Activated T-cell treated with anti-CD3 and anti-CD28 coated beads, Interleukin-2, amount 50 U/mL, for 72 hours (primary cell): ENCODE data around the gene COL15A1. TPM values are rescaled to one million over a fixed set of nuclear protein-coding genes. Genes with fewer than 3 reads are reported as not detected.

ENCODE experiments used
- ATAC-seq, 2 donors: fragments of 150-1000 bp; cut with Tn5 transposase; replicated peaks in 1 of 2; 2 replicates each; pipeline ENCODE4 v1.10.0; 2021; ENCODE audit warnings: moderate library complexity in 2 of 2, mild to moderate bottlenecking in 1 of 2
- DNase-seq, 2 donors: peaks; one replicate each; pipeline ENCODE4 v3.0.0; 2021 to 2022; ENCODE audit warnings: mixed read lengths in 1 of 2
- H3K27ac Mint-ChIP-seq: one replicate; pipeline ENCODE4 v1.8.0; 2022; ENCODE audit warnings: mild to moderate bottlenecking, moderate library complexity, mixed read lengths
- H3K27me3 Mint-ChIP-seq: one replicate; pipeline ENCODE4 v1.8.0; 2022; ENCODE audit warnings: low read depth, mixed read lengths
- H3K36me3 Mint-ChIP-seq, 2 donors: one replicate each; pipeline ENCODE4 v1.8.0; 2022; ENCODE audit warnings: mixed read lengths in 2 of 2, mild to moderate bottlenecking in 1 of 2; ENCODE audit not compliant: insufficient read depth in 2 of 2
- H3K4me1 Mint-ChIP-seq: one replicate; pipeline ENCODE4 v1.8.0; 2022; ENCODE audit warnings: low read depth, mixed read lengths
- H3K4me3 Mint-ChIP-seq, 2 donors: one replicate each; pipeline ENCODE4 v1.8.0; 2022; ENCODE audit warnings: mild to moderate bottlenecking in 2 of 2, mixed read lengths in 2 of 2, moderate library complexity in 2 of 2
- H3K9me3 Mint-ChIP-seq, 2 donors: one replicate each; pipeline ENCODE4 v1.8.0; 2022; ENCODE audit warnings: mixed read lengths in 2 of 2
- total RNA-seq, 2 donors: library from RNA; stranded (reverse); gene quantifications; one replicate each; pipeline ENCODE4 v1.2.3, GENCODE V29; 2022

COL15A1 gene
- total RNA-seq, 2 donors from 2014 or later: 0.19 to 0.30 TPM

GRCh38 chr9:98958271-98958984 lies 14.7 kb downstream of the COL15A1 start:
- Mint-ChIP-seq H3K36me3 (peaks cover 0 to 3% of the 10 kb centered on the region in 2 donors), H3K27me3 (peaks cover 23% of the 10 kb centered on the region), H3K27ac (no peak overlapping the region), H3K4me1 (no peaks in the 10 kb centered on the region), H3K4me3 (no peak overlapping the region), H3K9me3 (peaks cover 0 to 3% of the 10 kb centered on the region in 2 donors)
- DNase-seq: no peak
- ATAC-seq: no peak

GRCh38 chr9:98960409-98960808 lies 16.7 kb downstream of the COL15A1 start:
- H3K36me3 Mint-ChIP-seq: peaks cover 0 to 3% of the 10 kb centered on the region in 2 donors
- peaks cover 20% of the 10 kb centered on the region for H3K27me3 Mint-ChIP-seq
- DNase-seq (no peak), ATAC-seq (no peak)
- H3K4me3 Mint-ChIP-seq: no peak overlapping the region
- H3K9me3 Mint-ChIP-seq: peaks cover 0 to 3% of the 10 kb centered on the region in 2 donors
- no peaks in the 10 kb centered on the region for H3K4me1 Mint-ChIP-seq
- H3K27ac Mint-ChIP-seq: no peak overlapping the region

DNA sequence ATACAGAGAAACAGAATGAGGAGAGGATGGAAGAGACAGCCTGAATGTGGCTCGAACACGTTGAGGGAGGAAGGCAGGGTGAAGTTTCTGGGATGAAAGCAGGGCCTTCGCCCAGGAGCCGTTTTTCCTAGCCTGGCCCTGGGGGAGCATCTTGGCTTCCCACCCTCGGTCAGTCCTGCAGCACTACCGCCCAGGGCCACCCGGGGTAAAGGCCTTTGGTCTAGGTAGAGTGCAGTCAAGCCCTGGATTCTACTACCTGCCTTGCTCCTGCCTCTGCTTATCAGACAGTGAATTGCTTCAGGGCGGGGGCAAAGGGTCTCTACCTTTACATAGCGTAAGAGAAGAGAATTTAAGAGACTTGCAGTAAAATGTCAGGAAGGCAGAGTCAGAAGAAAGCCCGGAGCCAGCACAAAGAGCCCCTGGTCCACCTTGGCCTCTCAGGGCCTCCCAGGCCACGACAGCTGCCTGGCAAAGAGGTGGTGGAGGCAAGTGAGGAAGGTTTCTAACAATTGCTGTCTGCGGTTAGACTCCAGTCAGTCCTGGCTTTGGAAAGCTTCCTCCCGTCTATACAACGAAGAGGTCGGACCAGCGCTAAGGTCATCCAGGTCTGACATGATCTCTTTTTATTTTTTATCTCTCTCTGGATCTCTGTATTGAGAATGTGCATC lies 17.9 kb downstream of the COL15A1 start:
- Mint-ChIP-seq H3K4me1 (no peaks in the 10 kb centered on the region), H3K36me3 (peaks cover 0 to 3% of the 10 kb centered on the region in 2 donors), H3K9me3 (peaks cover 0 to 3% of the 10 kb centered on the region in 2 donors), H3K27me3 (peaks cover 17% of the 10 kb centered on the region), H3K4me3 (no peak overlapping the region), H3K27ac (no peak overlapping the region)
- ATAC-seq (no peak), DNase-seq (no peak)

DNA sequence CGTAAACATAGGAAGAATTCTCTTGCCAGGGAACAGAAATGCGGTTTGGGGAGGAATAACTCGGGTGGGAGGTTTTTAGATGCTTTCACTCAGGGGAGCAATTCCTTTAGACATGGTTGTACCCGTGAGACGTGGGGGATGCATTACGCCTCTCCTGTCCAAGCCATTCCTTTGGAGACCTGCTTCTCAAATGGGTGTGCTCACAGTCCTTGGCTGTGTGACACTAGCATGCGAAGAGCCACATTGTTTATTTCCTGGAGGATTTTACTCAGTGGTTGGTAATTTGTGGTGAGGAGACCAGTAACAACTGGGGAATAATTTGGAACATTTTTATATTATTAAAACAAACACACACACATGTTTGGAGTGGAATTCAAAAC lies 18.5 kb downstream of the COL15A1 start:
- DNase-seq (no peak), ATAC-seq (no peak)
- Mint-ChIP-seq H3K4me3 (no peak overlapping the region), H3K4me1 (no peaks in the 10 kb centered on the region), H3K27me3 (peaks cover 15% of the 10 kb centered on the region), H3K9me3 (peaks cover 0 to 1% of the 10 kb centered on the region in 2 donors), H3K36me3 (peaks cover 0 to 3% of the 10 kb centered on the region in 2 donors), H3K27ac (no peak overlapping the region)

DNA sequence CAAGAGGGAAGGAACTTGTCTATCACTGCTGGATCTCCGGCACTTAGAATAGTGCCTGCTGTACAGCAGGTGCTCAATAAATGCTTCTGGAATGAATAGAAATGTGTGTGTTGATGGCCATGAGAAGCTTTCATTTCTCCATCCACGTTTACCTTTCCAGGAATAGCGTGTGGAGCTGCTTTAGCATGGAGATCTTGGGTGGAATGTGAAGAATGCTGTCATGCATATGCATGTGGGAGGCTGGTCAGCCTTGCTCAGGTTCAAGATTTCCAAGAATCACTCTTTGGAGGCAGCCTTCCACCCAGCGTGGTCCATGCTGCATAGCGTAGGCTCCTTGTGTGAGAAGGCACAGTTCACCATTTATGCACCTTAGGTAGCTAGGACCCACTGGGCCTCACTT lies 19.2 kb downstream of the COL15A1 start:
- Mint-ChIP-seq H3K9me3 (no peaks in the 10 kb centered on the region), H3K27me3 (peaks cover 15% of the 10 kb centered on the region), H3K27ac (no peak overlapping the region), H3K4me3 (no peak overlapping the region), H3K36me3 (peaks cover 0 to under 1% of the 10 kb centered on the region in 2 donors), H3K4me1 (no peaks in the 10 kb centered on the region)
- DNase-seq: no peak
- no peak for ATAC-seq

DNA sequence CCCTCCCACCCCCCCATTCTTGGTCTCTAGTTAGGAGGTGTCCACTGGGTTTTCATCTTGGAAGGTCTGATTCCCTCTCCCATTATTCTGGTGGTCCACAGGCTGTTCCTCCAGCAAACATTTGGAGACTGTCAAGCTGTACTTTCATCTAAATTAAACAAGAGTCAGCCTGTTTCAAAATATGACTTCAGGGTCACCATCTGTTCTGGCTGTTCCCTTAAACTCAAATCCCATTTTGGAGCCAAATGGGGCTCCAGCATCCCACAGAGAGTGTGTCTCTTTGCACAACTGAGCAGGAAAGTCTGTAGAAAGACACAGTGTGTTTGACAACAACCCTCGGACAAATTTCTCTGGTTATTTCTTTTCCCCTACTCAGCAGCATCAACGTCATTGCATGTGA lies 20.5 kb downstream of the COL15A1 start:
- Mint-ChIP-seq H3K27me3 (peaks cover 15% of the 10 kb centered on the region), H3K4me3 (no peak overlapping the region), H3K36me3 (no peaks in the 10 kb centered on the region), H3K4me1 (no peaks in the 10 kb centered on the region), H3K27ac (no peak overlapping the region), H3K9me3 (no peaks in the 10 kb centered on the region)
- ATAC-seq (no peak), DNase-seq (no peak)

DNA sequence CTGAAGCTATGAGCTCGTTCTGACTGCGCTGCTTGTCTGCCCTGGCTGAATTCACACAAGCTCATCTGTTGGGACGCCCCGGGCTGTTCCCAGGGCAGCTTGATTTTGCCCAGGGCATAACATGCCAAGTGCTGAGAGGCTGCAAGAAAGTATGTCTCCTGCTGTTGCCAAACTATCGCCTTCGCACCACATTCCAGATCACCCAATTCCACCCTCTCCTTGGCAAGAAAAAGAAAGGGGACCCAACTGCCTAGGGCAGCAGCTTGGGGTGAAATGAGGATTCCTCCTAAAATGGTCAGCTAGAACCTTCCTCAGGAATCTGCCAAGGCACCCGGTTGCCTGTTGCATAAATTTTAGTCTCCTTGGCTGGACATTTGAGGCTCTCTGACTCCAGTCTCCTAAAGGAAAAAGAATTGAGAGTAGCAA lies 21.2 kb downstream of the COL15A1 start:
- H3K36me3 Mint-ChIP-seq: no peaks in the 10 kb centered on the region
- H3K27me3 Mint-ChIP-seq: peaks cover 8% of the 10 kb centered on the region
- ATAC-seq (no peak), DNase-seq (no peak)
- no peaks in the 10 kb centered on the region for H3K9me3 Mint-ChIP-seq
- no peak overlapping the region for H3K27ac Mint-ChIP-seq
- no peaks in the 10 kb centered on the region for H3K4me1 Mint-ChIP-seq
- H3K4me3 Mint-ChIP-seq: no peak overlapping the region

DNA sequence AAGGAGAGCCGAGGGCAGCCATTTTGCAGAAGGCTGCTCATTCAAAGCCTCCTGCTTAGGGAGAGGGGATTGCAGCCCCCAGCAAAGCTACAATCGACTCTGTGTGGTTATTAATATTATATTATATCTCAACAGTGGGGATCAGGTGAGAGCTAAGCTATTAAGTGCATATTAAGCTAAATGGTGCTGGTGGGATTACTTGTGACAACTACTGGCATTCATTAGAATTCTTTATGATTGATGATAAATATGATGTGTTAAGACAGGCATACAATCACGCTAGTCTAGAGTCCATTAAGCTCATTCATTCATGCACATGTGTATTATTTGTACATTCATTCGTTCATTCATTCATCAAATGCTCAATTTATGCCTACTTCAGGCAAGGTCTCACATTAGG lies 23.0 kb downstream of the COL15A1 start:
- Mint-ChIP-seq H3K9me3 (no peaks in the 10 kb centered on the region), H3K4me1 (no peaks in the 10 kb centered on the region), H3K36me3 (no peaks in the 10 kb centered on the region), H3K4me3 (no peak overlapping the region), H3K27me3 (no peaks in the 10 kb centered on the region), H3K27ac (no peak overlapping the region)
- ATAC-seq: no peak
- no peak for DNase-seq

DNA sequence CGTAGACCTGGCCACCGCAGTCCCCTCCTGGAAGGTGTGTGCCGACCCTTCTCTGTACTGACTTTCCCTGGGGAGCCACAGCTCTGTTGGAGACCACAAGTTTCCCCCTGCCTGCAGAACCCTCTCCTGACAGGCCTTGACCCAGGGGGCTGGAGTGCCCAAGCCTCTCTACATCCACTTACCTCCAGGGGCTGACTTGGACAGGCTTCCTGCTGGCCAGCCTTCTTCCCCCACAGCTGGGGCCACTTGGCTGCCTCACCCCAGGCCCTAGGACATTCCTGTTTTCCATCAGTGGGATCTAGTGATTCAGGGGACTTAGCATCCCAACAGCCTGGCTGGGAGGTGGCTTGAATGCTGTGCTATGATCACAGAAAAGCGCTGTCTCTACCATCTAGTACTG lies 23.6 kb downstream of the COL15A1 start:
- ATAC-seq (no peak), DNase-seq (no peak)
- H3K36me3 Mint-ChIP-seq: no peaks in the 10 kb centered on the region
- no peaks in the 10 kb centered on the region for H3K4me1 Mint-ChIP-seq
- no peaks in the 10 kb centered on the region for H3K9me3 Mint-ChIP-seq
- H3K27me3 Mint-ChIP-seq: no peaks in the 10 kb centered on the region
- no peak overlapping the region for H3K4me3 Mint-ChIP-seq
- H3K27ac Mint-ChIP-seq: no peak overlapping the region

DNA sequence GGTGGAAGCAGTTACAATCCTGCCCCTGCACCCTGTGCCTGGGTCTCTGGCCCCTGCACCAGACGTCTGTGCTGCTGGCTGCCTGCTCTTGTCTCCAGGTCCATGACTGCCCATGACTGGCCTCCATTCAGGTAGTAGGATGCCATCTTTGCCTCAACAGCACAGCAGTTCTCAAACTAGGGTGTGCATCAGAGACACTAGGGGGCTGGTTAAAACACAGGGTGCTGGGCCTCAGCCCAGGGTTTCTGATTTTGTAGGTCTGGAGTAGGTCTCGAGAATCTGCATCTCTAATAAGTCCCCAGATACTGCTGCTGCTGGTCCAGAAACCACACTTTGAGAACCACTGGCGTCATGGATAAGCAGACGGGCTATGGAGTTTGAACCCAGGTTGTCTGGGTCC lies 24.0 kb downstream of the COL15A1 start:
- DNase-seq: no peak
- Mint-ChIP-seq H3K4me1 (no peaks in the 10 kb centered on the region), H3K36me3 (no peaks in the 10 kb centered on the region), H3K4me3 (no peak overlapping the region), H3K9me3 (no peaks in the 10 kb centered on the region), H3K27me3 (peaks cover 3% of the 10 kb centered on the region), H3K27ac (no peak overlapping the region)
- no peak for ATAC-seq

GRCh38 chr9:98968601-98969337 lies 25.1 kb downstream of the COL15A1 start:
- no peak for DNase-seq
- Mint-ChIP-seq H3K4me1 (no peaks in the 10 kb centered on the region), H3K27me3 (peaks cover 8% of the 10 kb centered on the region), H3K9me3 (no peaks in the 10 kb centered on the region), H3K36me3 (no peaks in the 10 kb centered on the region), H3K27ac (no peak overlapping the region), H3K4me3 (no peak overlapping the region)
- no peak for ATAC-seq

GRCh38 chr9:98970532-98971041 lies 26.9 kb downstream of the COL15A1 start:
- H3K4me3 Mint-ChIP-seq: no peak overlapping the region
- H3K27ac Mint-ChIP-seq: no peak overlapping the region
- ATAC-seq: no peak
- no peak for DNase-seq
- peaks cover 14% of the 10 kb centered on the region for H3K27me3 Mint-ChIP-seq
- no peaks in the 10 kb centered on the region for H3K4me1 Mint-ChIP-seq
- H3K9me3 Mint-ChIP-seq: no peaks in the 10 kb centered on the region
- no peaks in the 10 kb centered on the region for H3K36me3 Mint-ChIP-seq

DNA sequence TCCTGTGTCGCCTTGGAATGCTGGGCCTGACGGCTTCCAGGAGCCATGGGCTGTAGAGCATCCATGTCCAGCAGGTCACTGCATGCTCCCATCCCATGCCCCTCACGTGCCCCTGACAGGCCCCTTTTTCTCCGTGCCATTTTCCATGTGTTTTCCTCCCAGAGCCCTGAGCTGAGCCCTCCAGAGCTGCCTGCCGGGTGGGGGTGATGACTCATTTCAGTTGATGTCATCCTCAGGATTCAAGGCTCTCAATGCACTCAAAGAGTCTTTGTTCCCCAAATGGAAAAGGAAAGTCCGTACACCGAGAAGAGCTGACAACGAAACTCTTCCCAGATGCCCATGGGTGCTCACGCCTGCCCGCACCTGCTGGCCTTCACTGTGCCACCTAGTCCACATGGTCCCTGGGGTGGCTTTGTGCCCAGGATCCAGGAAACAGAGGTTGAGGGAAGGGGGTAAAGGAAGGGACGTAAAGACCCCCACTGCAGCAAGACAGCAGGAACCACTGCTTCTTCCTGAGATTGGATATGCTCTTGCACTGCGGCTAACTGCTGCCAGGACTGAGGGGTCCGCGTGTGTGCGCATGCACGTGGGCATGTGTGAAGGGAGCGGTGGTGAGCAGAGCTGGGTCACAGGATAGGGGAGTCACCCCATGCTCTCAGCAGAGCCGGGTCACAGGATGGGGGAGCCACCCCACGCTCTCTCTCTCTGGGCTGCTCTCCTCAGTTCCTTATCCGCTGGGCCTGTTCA lies 27.6 kb downstream of the COL15A1 start:
- Mint-ChIP-seq H3K27ac (no peak overlapping the region), H3K4me1 (no peaks in the 10 kb centered on the region), H3K4me3 (no peak overlapping the region), H3K27me3 (peaks cover 19% of the 10 kb centered on the region), H3K36me3 (no peaks in the 10 kb centered on the region), H3K9me3 (no peaks in the 10 kb centered on the region)
- no peak for ATAC-seq
- no peak for DNase-seq
